Bronchial epithelial cell (primary cell): ENCODE data around the gene NTRK3. TPM values are rescaled to one million over a fixed set of nuclear protein-coding genes. Genes with fewer than 3 reads are reported as not detected.

Source experiments
- DNase-seq: peaks from one replicate; pipeline ENCODE4 v3.0.0-alpha.2; 2010; ENCODE audit warnings: low read depth
- FAIRE-seq: peaks from 2 replicates; lab custom pipeline; 2011; peaks lifted over from hg19 to GRCh38; lab: Jason Lieb, UNC
- H3K27me3 ChIP-seq: 2 replicates; pipeline ENCODE4 v1.5.1; 2011; ENCODE audit warnings: low read length; ENCODE audit not compliant: control insufficient read depth, insufficient read depth
- H3K36me3 ChIP-seq: 2 replicates; pipeline ENCODE4 v1.5.1; 2011; ENCODE audit warnings: low read length; ENCODE audit not compliant: control insufficient read depth, insufficient read depth
- H3K4me3 ChIP-seq: 2 replicates; pipeline ENCODE4 v1.5.1; 2011; ENCODE audit warnings: mild to moderate bottlenecking, low read depth, low read length, control low read depth
- total RNA-seq: library from RNA; depleted of rRNA; stranded (reverse); fragments of >200 nt; gene quantifications from 2 replicates; pipeline ENCODE4 v1.2.1, GENCODE V29; 2014
- TF ChIP-seq, protein P1 (sequence below): IDR thresholded peaks from 2 replicates; pipeline ENCODE4 v1.5.1; 2011; ENCODE audit warnings: mild to moderate bottlenecking, moderate library complexity, low read length, control low read depth, inconsistent platforms; ENCODE audit not compliant: insufficient read depth, severe bottlenecking

Gene NTRK3
- total RNA-seq, 1 donor from 2014 or later: not detected

DNA sequence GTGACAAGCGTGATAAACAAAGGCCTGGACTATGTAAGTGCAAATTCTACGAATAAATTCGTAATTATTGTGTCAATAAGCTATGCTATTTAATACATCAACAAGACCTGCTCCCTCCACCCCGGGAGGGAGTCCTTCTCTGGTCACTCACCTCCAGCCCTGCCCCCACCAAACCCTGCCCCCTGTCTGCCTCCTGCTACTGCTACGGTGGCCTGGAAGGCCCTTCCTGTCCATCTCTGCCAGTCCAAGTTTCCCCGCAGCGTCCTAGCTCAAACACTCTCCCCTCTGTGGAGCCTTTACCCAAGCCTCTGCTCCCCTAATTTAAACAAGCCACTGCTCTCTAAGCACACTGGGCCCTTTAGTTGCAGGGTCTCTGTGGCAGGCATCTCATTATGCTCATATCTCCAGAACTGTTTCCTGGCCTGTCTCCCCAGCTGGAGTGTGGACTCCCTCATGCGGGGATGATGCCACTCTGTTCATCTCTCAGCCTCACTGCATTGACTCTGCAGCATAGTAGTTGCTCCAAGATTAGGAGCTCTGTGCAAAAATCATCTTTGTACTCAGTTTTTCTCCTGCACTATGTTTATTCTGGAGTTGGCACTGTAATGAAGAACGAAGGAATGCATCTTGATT lies 241.2 kb downstream of the NTRK3 start:
- H3K36me3 ChIP-seq: no peaks in the 10 kb centered on the region
- no peaks in the 10 kb centered on the region for H3K27me3 ChIP-seq
- DNase-seq: no peak
- TF ChIP-seq, protein P1, sequence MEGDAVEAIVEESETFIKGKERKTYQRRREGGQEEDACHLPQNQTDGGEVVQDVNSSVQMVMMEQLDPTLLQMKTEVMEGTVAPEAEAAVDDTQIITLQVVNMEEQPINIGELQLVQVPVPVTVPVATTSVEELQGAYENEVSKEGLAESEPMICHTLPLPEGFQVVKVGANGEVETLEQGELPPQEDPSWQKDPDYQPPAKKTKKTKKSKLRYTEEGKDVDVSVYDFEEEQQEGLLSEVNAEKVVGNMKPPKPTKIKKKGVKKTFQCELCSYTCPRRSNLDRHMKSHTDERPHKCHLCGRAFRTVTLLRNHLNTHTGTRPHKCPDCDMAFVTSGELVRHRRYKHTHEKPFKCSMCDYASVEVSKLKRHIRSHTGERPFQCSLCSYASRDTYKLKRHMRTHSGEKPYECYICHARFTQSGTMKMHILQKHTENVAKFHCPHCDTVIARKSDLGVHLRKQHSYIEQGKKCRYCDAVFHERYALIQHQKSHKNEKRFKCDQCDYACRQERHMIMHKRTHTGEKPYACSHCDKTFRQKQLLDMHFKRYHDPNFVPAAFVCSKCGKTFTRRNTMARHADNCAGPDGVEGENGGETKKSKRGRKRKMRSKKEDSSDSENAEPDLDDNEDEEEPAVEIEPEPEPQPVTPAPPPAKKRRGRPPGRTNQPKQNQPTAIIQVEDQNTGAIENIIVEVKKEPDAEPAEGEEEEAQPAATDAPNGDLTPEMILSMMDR: no peak
- H3K4me3 ChIP-seq: no peak overlapping the region
- FAIRE-seq: no peak

DNA sequence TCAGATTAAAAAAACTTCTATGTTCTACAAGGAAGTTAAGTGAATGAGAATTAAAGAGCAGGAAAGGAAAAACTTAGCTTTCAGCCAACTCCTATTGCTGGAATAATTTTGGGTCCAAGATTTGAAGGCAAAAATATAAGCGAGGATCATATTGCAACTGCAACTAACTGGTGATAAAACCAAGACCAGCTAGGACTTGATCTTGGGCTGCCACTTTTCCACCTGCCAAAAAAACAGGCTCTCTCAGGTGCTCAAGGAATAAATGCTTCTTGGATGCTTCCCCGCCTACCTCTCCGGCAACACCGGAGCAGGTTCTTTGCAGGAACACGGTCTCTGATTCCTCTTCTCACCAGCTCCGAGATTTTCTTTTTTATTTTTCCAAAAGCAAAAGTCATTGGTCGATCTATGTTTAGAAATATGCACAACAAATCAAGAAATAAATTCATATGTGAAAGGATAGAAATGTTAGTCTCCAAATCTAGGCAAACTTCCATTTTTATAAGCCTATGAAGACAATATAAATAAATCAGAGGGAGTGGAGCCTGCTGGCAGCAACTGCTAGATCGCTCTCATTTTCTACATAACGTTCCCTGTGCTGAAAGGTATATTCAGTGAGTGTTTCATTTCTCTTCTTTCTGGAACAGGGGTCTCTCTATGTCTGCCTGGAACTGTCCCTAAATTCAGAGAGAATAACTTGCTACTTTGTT lies 241.9 kb downstream of the NTRK3 start:
- TF ChIP-seq, protein P1: no peak
- DNase-seq (no peak), FAIRE-seq (no peak)
- no peak overlapping the region for H3K4me3 ChIP-seq
- H3K27me3 ChIP-seq: no peaks in the 10 kb centered on the region
- no peaks in the 10 kb centered on the region for H3K36me3 ChIP-seq

DNA sequence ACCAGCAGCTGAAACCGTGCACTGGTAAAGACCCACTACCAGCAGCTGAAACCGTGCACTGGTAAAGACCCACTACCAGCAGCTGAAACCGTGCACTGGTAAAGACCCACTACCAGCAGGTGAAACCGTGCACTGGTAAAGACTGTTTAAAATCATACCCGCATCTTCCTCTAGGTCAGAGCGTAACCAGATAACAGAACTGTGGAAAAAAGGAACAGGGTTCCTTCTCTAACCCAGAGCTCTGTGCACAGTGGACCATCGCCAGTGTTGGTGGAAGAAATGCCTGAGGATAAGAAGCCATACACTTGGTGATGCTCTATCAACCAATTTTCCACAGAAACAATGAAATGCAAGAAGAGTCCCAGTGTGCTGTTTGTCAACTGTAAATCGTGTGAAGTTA lies 243.4 kb downstream of the NTRK3 start:
- TF ChIP-seq, protein P1: no peak
- H3K36me3 ChIP-seq: no peaks in the 10 kb centered on the region
- no peak overlapping the region for H3K4me3 ChIP-seq
- DNase-seq: no peak
- no peaks in the 10 kb centered on the region for H3K27me3 ChIP-seq
- no peak for FAIRE-seq

DNA sequence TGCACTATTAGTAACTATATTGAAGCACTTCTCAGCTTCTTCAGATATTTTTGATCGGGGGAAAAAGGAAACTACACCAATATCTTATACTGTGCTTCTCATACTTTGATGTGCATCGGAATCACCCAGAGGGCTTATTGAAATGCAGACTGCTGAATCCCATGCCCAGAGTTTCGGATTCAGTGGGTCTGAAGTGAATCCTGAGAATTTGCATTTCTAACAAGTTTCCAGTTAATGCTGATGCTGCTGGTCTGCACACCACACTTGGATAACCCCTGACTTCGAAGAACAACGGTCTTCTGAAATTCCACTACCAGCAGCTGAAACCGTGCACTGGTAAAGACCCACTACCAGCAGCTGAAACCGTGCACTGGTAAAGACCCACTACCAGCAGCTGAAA lies 243.9 kb downstream of the NTRK3 start:
- TF ChIP-seq, protein P1: no peak
- Histone ChIP-seq H3K4me3 (no peak overlapping the region), H3K36me3 (no peaks in the 10 kb centered on the region), H3K27me3 (no peaks in the 10 kb centered on the region)
- FAIRE-seq (no peak), DNase-seq (no peak)

DNA sequence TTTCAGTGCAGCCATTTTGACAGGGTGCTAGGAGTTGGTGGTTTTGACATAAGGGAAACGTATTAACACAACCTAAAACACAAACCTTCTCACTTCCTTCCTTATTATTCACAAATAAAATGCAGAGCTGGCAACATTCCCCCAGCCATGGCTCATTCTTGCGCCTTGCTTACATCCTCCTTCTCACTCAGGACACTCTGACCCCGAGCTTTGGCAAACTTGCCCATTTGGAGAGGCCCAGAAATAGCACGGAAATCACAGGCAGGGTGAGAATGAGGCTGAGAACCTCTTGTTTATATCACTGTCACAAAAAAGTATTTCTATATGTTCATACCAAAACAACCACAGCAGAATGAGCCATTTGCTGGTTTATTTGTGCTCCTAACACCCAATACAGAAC lies 244.3 kb downstream of the NTRK3 start:
- Histone ChIP-seq H3K4me3 (no peak overlapping the region), H3K36me3 (no peaks in the 10 kb centered on the region), H3K27me3 (no peaks in the 10 kb centered on the region)
- no peak for FAIRE-seq
- DNase-seq: no peak
- TF ChIP-seq, protein P1: no peak

DNA sequence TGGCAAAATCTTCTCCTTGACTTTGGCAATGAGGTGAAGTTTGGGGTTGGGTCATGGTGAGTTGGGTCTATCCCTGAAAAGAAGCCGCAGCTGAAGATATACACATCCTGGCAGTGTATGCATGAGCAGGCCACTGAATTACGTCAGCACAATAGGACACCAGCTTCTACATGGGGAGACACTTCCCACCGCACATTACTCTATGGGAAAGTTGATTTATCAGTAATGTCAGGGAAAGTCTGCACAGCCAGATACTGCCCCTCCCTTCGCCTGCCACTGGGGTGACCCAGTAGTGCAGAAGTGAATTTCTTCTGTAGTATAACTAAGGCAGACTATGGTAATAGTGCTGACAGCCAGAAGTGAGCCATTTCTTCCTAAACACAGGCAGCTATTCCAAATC lies 245.0 kb downstream of the NTRK3 start:
- no peak for FAIRE-seq
- no peak for DNase-seq
- TF ChIP-seq, protein P1: no peak
- Histone ChIP-seq H3K27me3 (no peaks in the 10 kb centered on the region), H3K36me3 (no peaks in the 10 kb centered on the region), H3K4me3 (no peak overlapping the region)
